Measurements from ENCODE around the gene HDAC9.

HDAC9 gene

GRCh38 chr7:18740579-18740988 lies 245.0 kb downstream of the HDAC9 start:
- TF ChIP-seq GLI2 (tag by site-specific recombination; IDR thresholded peaks at IDR 0.05; ENCODE audit: borderline replicate concordance, low read depth): no peak
- TF ChIP-seq ZNF18 (tag by site-specific recombination; IDR thresholded peaks at IDR 0.05): no peak
- TF ChIP-seq ZNF707 (tag by site-specific recombination; IDR thresholded peaks at IDR 0.05): no peak
- H3K36me3 ChIP-seq (ENCODE audit: control insufficient read depth in 2 of 2, insufficient read depth in 1 of 2, low read length in 2 of 2): no peaks in the 10 kb centered on the region
- no peaks in the 10 kb centered on the region for H3K9me3 ChIP-seq (ENCODE audit: control insufficient read depth, insufficient read depth, low read depth, low read length)
- no peak overlapping the region for H3K27ac ChIP-seq (ENCODE audit: extremely low read depth, low read depth, low read length)
- CTCF ChIA-PET: interaction anchor here (0.6 kb wide), 1 partner anchor 651 kb away, joined by 3 read pairs; no protein-coding TSS in a partner anchor
- POLR2A ChIA-PET: no interaction called here
- H3K4me3 ChIP-seq (ENCODE audit: low read depth, low read length): no peak overlapping the region
- no peaks in the 10 kb centered on the region for H3K4me1 ChIP-seq (ENCODE audit: control insufficient read depth, insufficient read depth, low read length)

- no peaks in the 10 kb centered on the region for H3K9me3 ChIP-seq (ENCODE audit: control insufficient read depth, insufficient read depth, low read depth, low read length)
- no peak overlapping the region for H3K27ac ChIP-seq (ENCODE audit: extremely low read depth, low read depth, low read length)
- TF ChIP-seq ZNF404 (tag by site-specific recombination; IDR thresholded peaks at IDR 0.05): no peak
- TF ChIP-seq ZNF555 (tag by site-specific recombination; conservative IDR thresholded peaks at IDR 0.05): no peak
- no peak for TF ChIP-seq HOXA7 (CRISPR knock-in tag; IDR thresholded peaks at IDR 0.05; ENCODE audit: borderline replicate concordance)
- TF ChIP-seq ZNF221 (tag by site-specific recombination; IDR thresholded peaks at IDR 0.05; ENCODE audit: borderline replicate concordance): no peak
- H3K4me3 ChIP-seq (ENCODE audit: low read depth, low read length): no peak overlapping the region
- ChIA-PET CTCF (no interaction called here), POLR2A (no interaction called here)
- H3K36me3 ChIP-seq (ENCODE audit: control insufficient read depth in 2 of 2, insufficient read depth in 1 of 2, low read length in 2 of 2): no peaks in the 10 kb centered on the region
- no peaks in the 10 kb centered on the region for H3K4me1 ChIP-seq (ENCODE audit: control insufficient read depth, insufficient read depth, low read length)
Observed at GRCh38 chr7:18753972-18754610, 258.5 kb downstream of the HDAC9 start.

GRCh38 chr7:18754766-18755165 lies 259.2 kb downstream of the HDAC9 start:
- no peaks in the 10 kb centered on the region for H3K36me3 ChIP-seq (ENCODE audit: control insufficient read depth in 2 of 2, insufficient read depth in 1 of 2, low read length in 2 of 2)
- TF ChIP-seq ZNF223 (tag by site-specific recombination; IDR thresholded peaks at IDR 0.05): no peak
- no peak for TF ChIP-seq ZNF280D (tag by site-specific recombination; IDR thresholded peaks at IDR 0.05)
- no peak for TF ChIP-seq ZNF169 (tag by site-specific recombination; IDR thresholded peaks at IDR 0.05)
- no peaks in the 10 kb centered on the region for H3K4me1 ChIP-seq (ENCODE audit: control insufficient read depth, insufficient read depth, low read length)
- no peak overlapping the region for H3K4me3 ChIP-seq (ENCODE audit: low read depth, low read length)
- no peak overlapping the region for H3K27ac ChIP-seq (ENCODE audit: extremely low read depth, low read depth, low read length)
- no peaks in the 10 kb centered on the region for H3K9me3 ChIP-seq (ENCODE audit: control insufficient read depth, insufficient read depth, low read depth, low read length)
- POLR2A ChIA-PET: no interaction called here
- CTCF ChIA-PET: no interaction called here

- ChIA-PET CTCF (interaction anchor here (0.5 kb wide), 1 partner anchor 197 kb away, joined by 4 read pairs; no protein-coding TSS in a partner anchor), POLR2A (no interaction called here)
- no peak overlapping the region for H3K4me3 ChIP-seq (ENCODE audit: low read depth, low read length)
- H3K27ac ChIP-seq (ENCODE audit: extremely low read depth, low read depth, low read length): no peak overlapping the region
- no peaks in the 10 kb centered on the region for H3K9me3 ChIP-seq (ENCODE audit: control insufficient read depth, insufficient read depth, low read depth, low read length)
- no peaks in the 10 kb centered on the region for H3K4me1 ChIP-seq (ENCODE audit: control insufficient read depth, insufficient read depth, low read length)
- H3K36me3 ChIP-seq (ENCODE audit: control insufficient read depth in 2 of 2, insufficient read depth in 1 of 2, low read length in 2 of 2): no peaks in the 10 kb centered on the region
- no peak for TF ChIP-seq HOXD13 (CRISPR knock-in tag; IDR thresholded peaks at IDR 0.05; ENCODE audit: borderline replicate concordance)
- TF ChIP-seq ZNF560 (tag by site-specific recombination; IDR thresholded peaks at IDR 0.05; ENCODE audit: borderline replicate concordance): no peak
- no peak for TF ChIP-seq ZNF423 (tag by site-specific recombination; IDR thresholded peaks at IDR 0.05)
- TF ChIP-seq ELK4 (IDR thresholded peaks at IDR 0.05; ENCODE audit: borderline replicate concordance, low read depth, low read length): no peak
- no peak for TF ChIP-seq YY1 (tag by site-specific recombination; IDR thresholded peaks at IDR 0.05)
- TF ChIP-seq ATF2 (tag by site-specific recombination; IDR thresholded peaks at IDR 0.05; ENCODE audit: low read depth): no peak
- no peak for TF ChIP-seq MZF1 (tag by site-specific recombination; IDR thresholded peaks at IDR 0.05; ENCODE audit: borderline replicate concordance)
Observed at GRCh38 chr7:18755793-18756192, 260.2 kb downstream of the HDAC9 start.
